ENCODE results near the gene DNHD1. TPM values are rescaled to one million over a fixed set of nuclear protein-coding genes. Genes with fewer than 3 reads are reported as not detected.
A peak's percentile ranks its signal among the peaks of the same experiment; 100 is the strongest.

The DNHD1 gene
- total and polyA plus RNA-seq, 8 donors = 1.8 to 45.1 (median 11.4) TPM

GRCh38 chr11:6459099-6459450, 38.0 kb upstream of the DNHD1 start:
- DNase-seq = peak in 1 of 2 donors; percentile 25
- WGBS, 5 donors = 75 to 93% (median 79%) methylated on average over 1 of the region's 1 CpG
- Histone ChIP-seq H3K9me3 (no peaks in the 10 kb centered on the region), H3K27ac (no peak overlapping the region), H3K36me3 (peaks cover 47 to 100% (median 87%) of the 10 kb centered on the region in 4 donors), H3K4me1 (no peaks in the 10 kb centered on the region), H3K4me3 (no peak overlapping the region), H3K27me3 (no peaks in the 10 kb centered on the region)
- TF ChIP-seq, protein P1, sequence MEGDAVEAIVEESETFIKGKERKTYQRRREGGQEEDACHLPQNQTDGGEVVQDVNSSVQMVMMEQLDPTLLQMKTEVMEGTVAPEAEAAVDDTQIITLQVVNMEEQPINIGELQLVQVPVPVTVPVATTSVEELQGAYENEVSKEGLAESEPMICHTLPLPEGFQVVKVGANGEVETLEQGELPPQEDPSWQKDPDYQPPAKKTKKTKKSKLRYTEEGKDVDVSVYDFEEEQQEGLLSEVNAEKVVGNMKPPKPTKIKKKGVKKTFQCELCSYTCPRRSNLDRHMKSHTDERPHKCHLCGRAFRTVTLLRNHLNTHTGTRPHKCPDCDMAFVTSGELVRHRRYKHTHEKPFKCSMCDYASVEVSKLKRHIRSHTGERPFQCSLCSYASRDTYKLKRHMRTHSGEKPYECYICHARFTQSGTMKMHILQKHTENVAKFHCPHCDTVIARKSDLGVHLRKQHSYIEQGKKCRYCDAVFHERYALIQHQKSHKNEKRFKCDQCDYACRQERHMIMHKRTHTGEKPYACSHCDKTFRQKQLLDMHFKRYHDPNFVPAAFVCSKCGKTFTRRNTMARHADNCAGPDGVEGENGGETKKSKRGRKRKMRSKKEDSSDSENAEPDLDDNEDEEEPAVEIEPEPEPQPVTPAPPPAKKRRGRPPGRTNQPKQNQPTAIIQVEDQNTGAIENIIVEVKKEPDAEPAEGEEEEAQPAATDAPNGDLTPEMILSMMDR (IDR thresholded peaks at IDR 0.05) = no peak
- TF ChIP-seq EP300 (IDR thresholded peaks at IDR 0.05) = no peak
- no peak for TF ChIP-seq POLR2A (IDR thresholded peaks at IDR 0.05)
- TF ChIP-seq POLR2AphosphoS5 (IDR thresholded peaks at IDR 0.05) = no peak
- intact Hi-C loops (cut with DNase I; ENCODE audit: low total_unique reads) = no loop called here

- peak overlapping the region; percentile 47 to 73 (median 66) for H3K27ac ChIP-seq
- TF ChIP-seq POLR2AphosphoS5 (IDR thresholded peaks at IDR 0.05) (peak in 1 of 3 donors; percentile 63), POLR2A (IDR thresholded peaks at IDR 0.05) (no peak), EP300 (IDR thresholded peaks at IDR 0.05) (no peak)
- peaks cover 15 to 50% (median 33%) of the 10 kb centered on the region in 4 donors for H3K4me1 ChIP-seq
- no peaks in the 10 kb centered on the region for H3K9me3 ChIP-seq
- peak; percentile 80 to 98 for DNase-seq
- intact Hi-C loops (cut with DNase I; ENCODE audit: low total_unique reads) = no loop called here
- peaks cover 8 to 23% (median 21%) of the 10 kb centered on the region in 4 donors for H3K36me3 ChIP-seq
- no peaks in the 10 kb centered on the region for H3K27me3 ChIP-seq
- WGBS, 5 donors = 11 to 29% (median 25%) methylated on average over 5 to 6 of the region's 6 CpGs
- no peak overlapping the region for H3K4me3 ChIP-seq
Measured at GRCh38 chr11:6468712-6469495, 28.2 kb upstream of the DNHD1 start.

DNA sequence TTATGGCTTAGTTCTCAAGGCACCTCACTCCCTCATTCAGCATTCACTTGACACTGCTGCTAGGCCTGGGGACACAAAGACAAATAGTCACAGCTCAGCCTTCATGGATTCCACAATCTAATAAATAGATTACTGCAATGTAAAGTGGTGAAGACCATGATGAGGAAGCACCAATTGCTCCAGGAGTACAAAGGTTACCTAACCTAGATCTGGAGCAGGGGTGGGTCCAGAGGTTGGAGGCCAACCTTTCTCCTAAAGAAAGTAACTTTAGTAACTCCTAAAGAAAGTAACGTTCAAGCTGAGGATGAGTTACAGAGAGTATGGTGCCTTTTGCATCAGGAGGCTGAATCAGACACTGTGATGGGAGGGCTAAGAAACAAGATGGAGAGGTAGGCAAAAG, 27.5 kb upstream of the DNHD1 start:
- Histone ChIP-seq H3K9me3 (no peaks in the 10 kb centered on the region), H3K27ac (peak overlapping the region; percentile 41 to 73 (median 66)), H3K36me3 (peaks cover 8 to 16% (median 14%) of the 10 kb centered on the region in 4 donors), H3K27me3 (no peaks in the 10 kb centered on the region), H3K4me1 (peaks cover 19 to 56% (median 38%) of the 10 kb centered on the region in 4 donors), H3K4me3 (no peak overlapping the region)
- intact Hi-C loops (cut with DNase I; ENCODE audit: low total_unique reads) = no loop called here
- no peak for DNase-seq
- TF ChIP-seq, protein P1 (IDR thresholded peaks at IDR 0.05) = no peak
- WGBS, 5 donors = 67 to 85% (median 81%) methylated on average over 1 of the region's 1 CpG

- WGBS, 5 donors = 0 to 16% (median 9%) methylated on average over 1 of the region's 1 CpG; no CpG with 5 or more reads in 1 of the 5 donors
- H3K36me3 ChIP-seq = peaks cover 16 to 17% (median 17%) of the 10 kb centered on the region in 4 donors
- H3K4me3 ChIP-seq = peak overlapping the region; percentile 76 to 88 (median 80)
- peak overlapping the region in 3 of 5 donors; percentile 93 to 97 (median 94) for H3K27ac ChIP-seq
- intact Hi-C loops (cut with DNase I; ENCODE audit: low total_unique reads) = no loop called here
- H3K9me3 ChIP-seq = no peaks in the 10 kb centered on the region
- DNase-seq = peak in 1 of 2 donors; percentile 26
- H3K27me3 ChIP-seq = no peaks in the 10 kb centered on the region
- TF ChIP-seq EP300 (IDR thresholded peaks at IDR 0.05) (no peak), POLR2A (IDR thresholded peaks at IDR 0.05) (no peak), POLR2AphosphoS5 (IDR thresholded peaks at IDR 0.05) (no peak)
- TF ChIP-seq, protein P1 (IDR thresholded peaks at IDR 0.05) = no peak
- peaks cover 30 to 74% (median 62%) of the 10 kb centered on the region in 4 donors for H3K4me1 ChIP-seq
Measured at GRCh38 chr11:6472934-6473333, 24.1 kb upstream of the DNHD1 start.

All from stomach (tissue), 9 donors.